Measurements from ENCODE around the gene SLC25A45.

Gene SLC25A45

GRCh38 chr11:65377036-65377435, 5.4 kb downstream of the SLC25A45 start:
- Histone ChIP-seq H3K4me3 (ENCODE audit: low read depth, low read length) (no peak overlapping the region), H3K4me1 (no peaks in the 10 kb centered on the region), H3K9me3 (no peaks in the 10 kb centered on the region), H3K27me3 (no peaks in the 10 kb centered on the region), H3K36me3 (no peaks in the 10 kb centered on the region)
- TF ChIP-seq CTCF (IDR thresholded peaks at IDR 0.05; ENCODE audit: low read depth, low read length), result no peak
- peak; percentile 37 for DNase-seq

- no peaks in the 10 kb centered on the region for H3K4me1 ChIP-seq
- TF ChIP-seq CTCF (IDR thresholded peaks at IDR 0.05; ENCODE audit: low read depth, low read length), result no peak
- DNase-seq, result no peak
- no peaks in the 10 kb centered on the region for H3K27me3 ChIP-seq
- no peak overlapping the region for H3K4me3 ChIP-seq (ENCODE audit: low read depth, low read length)
- no peaks in the 10 kb centered on the region for H3K36me3 ChIP-seq
- H3K9me3 ChIP-seq, result no peaks in the 10 kb centered on the region
Observed at GRCh38 chr11:65376138-65376713, 6.2 kb downstream of the SLC25A45 start.

- no peak for TF ChIP-seq CTCF (IDR thresholded peaks at IDR 0.05; ENCODE audit: low read depth, low read length)
- H3K9me3 ChIP-seq, result no peaks in the 10 kb centered on the region
- no peak overlapping the region for H3K4me3 ChIP-seq (ENCODE audit: low read depth, low read length)
- DNase-seq, result no peak
- no peaks in the 10 kb centered on the region for H3K36me3 ChIP-seq
- H3K27me3 ChIP-seq, result no peaks in the 10 kb centered on the region
- no peaks in the 10 kb centered on the region for H3K4me1 ChIP-seq
Observed at GRCh38 chr11:65375012-65375411, 7.4 kb downstream of the SLC25A45 start.

- H3K36me3 ChIP-seq, result no peaks in the 10 kb centered on the region
- H3K4me1 ChIP-seq, result no peaks in the 10 kb centered on the region
- H3K4me3 ChIP-seq (ENCODE audit: low read depth, low read length), result no peak overlapping the region
- no peaks in the 10 kb centered on the region for H3K9me3 ChIP-seq
- H3K27me3 ChIP-seq, result no peaks in the 10 kb centered on the region
- no peak for DNase-seq
- TF ChIP-seq CTCF (IDR thresholded peaks at IDR 0.05; ENCODE audit: low read depth, low read length), result no peak
Observed at GRCh38 chr11:65373839-65374580, 8.4 kb downstream of the SLC25A45 start.

- H3K36me3 ChIP-seq, result no peaks in the 10 kb centered on the region
- TF ChIP-seq CTCF (IDR thresholded peaks at IDR 0.05; ENCODE audit: low read depth, low read length), result no peak
- H3K9me3 ChIP-seq, result no peaks in the 10 kb centered on the region
- DNase-seq, result no peak
- H3K4me3 ChIP-seq (ENCODE audit: low read depth, low read length), result no peak overlapping the region
- no peaks in the 10 kb centered on the region for H3K27me3 ChIP-seq
- H3K4me1 ChIP-seq, result peaks cover 7% of the 10 kb centered on the region
Observed at GRCh38 chr11:65370659-65371049, 11.8 kb downstream of the SLC25A45 start.

GRCh38 chr11:65366340-65366773, 16.1 kb downstream of the SLC25A45 start:
- no peaks in the 10 kb centered on the region for H3K27me3 ChIP-seq
- peak; percentile 63 for TF ChIP-seq CTCF (IDR thresholded peaks at IDR 0.05; ENCODE audit: low read depth, low read length)
- H3K4me3 ChIP-seq (ENCODE audit: low read depth, low read length), result no peak overlapping the region
- H3K36me3 ChIP-seq, result no peaks in the 10 kb centered on the region
- DNase-seq, result peak; percentile 50
- H3K9me3 ChIP-seq, result no peaks in the 10 kb centered on the region
- H3K4me1 ChIP-seq, result peaks cover 7% of the 10 kb centered on the region

Data from BE2C (cell line).